GM21737 (cell line): ENCODE results near the gene ADGRL3.
"Not testable (repeated sequence)": the region's sequence is repeated elsewhere in the genome, so short reads cannot be mapped to it uniquely, and the experiment has no call there.

Source experiments
- ATAC-seq: cut with Tn5 transposase; IDR thresholded peaks from one replicate; pipeline ENCODE4 v1.9.1; 2021; ENCODE audit warnings: mild to moderate bottlenecking, moderate library complexity; ENCODE audit not compliant: unreplicated experiment

ADGRL3 gene

GRCh38 chr4:61714387-61714911 lies 514.3 kb downstream of the ADGRL3 start:
- no peak for ATAC-seq

- ATAC-seq = no peak
Measured at GRCh38 chr4:61716426-61716825, 516.3 kb downstream of the ADGRL3 start.

GRCh38 chr4:61723492-61723891 lies 523.4 kb downstream of the ADGRL3 start:
- ATAC-seq = no peak

- no peak for ATAC-seq
Measured at GRCh38 chr4:61727286-61727685, 527.2 kb downstream of the ADGRL3 start.

GRCh38 chr4:61734409-61734808 lies 534.3 kb downstream of the ADGRL3 start:
- ATAC-seq = no peak

- ATAC-seq = no peak
Measured at GRCh38 chr4:61739887-61740286, 539.8 kb downstream of the ADGRL3 start.

- ATAC-seq = no peak
Measured at GRCh38 chr4:61740886-61741285, 540.8 kb downstream of the ADGRL3 start.

- no peak for ATAC-seq
Measured at GRCh38 chr4:61741327-61742096, 541.4 kb downstream of the ADGRL3 start.

GRCh38 chr4:61750810-61751209 lies 550.7 kb downstream of the ADGRL3 start:
- ATAC-seq = no peak

GRCh38 chr4:61752617-61753016 lies 552.5 kb downstream of the ADGRL3 start:
- ATAC-seq = no peak

GRCh38 chr4:61753739-61754138 lies 553.6 kb downstream of the ADGRL3 start:
- no peak for ATAC-seq

GRCh38 chr4:61756937-61757336 lies 556.8 kb downstream of the ADGRL3 start:
- not testable (repeated sequence) for ATAC-seq

GRCh38 chr4:61757983-61758382 lies 557.9 kb downstream of the ADGRL3 start:
- ATAC-seq = not testable (repeated sequence)

- ATAC-seq = not testable (repeated sequence)
Measured at GRCh38 chr4:61758596-61758995, 558.5 kb downstream of the ADGRL3 start.

- ATAC-seq = not testable (repeated sequence)
Measured at GRCh38 chr4:61759245-61759644, 559.1 kb downstream of the ADGRL3 start.

GRCh38 chr4:61759885-61760284 lies 559.8 kb downstream of the ADGRL3 start:
- ATAC-seq = not testable (repeated sequence)

GRCh38 chr4:61760820-61761219 lies 560.7 kb downstream of the ADGRL3 start:
- no peak for ATAC-seq

- ATAC-seq = no peak
Measured at GRCh38 chr4:61762722-61763627, 562.8 kb downstream of the ADGRL3 start.

GRCh38 chr4:61763682-61764081 lies 563.6 kb downstream of the ADGRL3 start:
- no peak for ATAC-seq

GRCh38 chr4:61764090-61764489 lies 564.0 kb downstream of the ADGRL3 start:
- ATAC-seq = not testable (repeated sequence)

GRCh38 chr4:61769444-61770167 lies 569.5 kb downstream of the ADGRL3 start:
- ATAC-seq = not testable (repeated sequence)
